Tibial nerve (tissue), 4 donors: ENCODE data around the gene GABPA. TPM values are rescaled to one million over a fixed set of nuclear protein-coding genes. Genes with fewer than 3 reads are reported as not detected.
"Not testable (repeated sequence)": the region's sequence is repeated elsewhere in the genome, so short reads cannot be mapped to it uniquely, and the experiment has no call there.

ENCODE experiments used
- DNase-seq, 2 donors: peaks; one replicate each; pipeline ENCODE4 v3.0.0-alpha.2; 2019; ENCODE audit warnings: low spot score in 2 of 2
- H3K27ac ChIP-seq, 4 donors: fragments of 200-600 bp; sonication (generic) in 3 of 4; one replicate each; pipeline ENCODE4 v1.5.1; 2017 to 2019; ENCODE audit warnings: mild to moderate bottlenecking in 1 of 4
- H3K27me3 ChIP-seq, 2 donors: fragments of 200-600 bp; sonication (generic) in 1 of 2; one replicate each; pipeline versions ENCODE4 v1.5.1 to v1.6.0; 2017 to 2019
- H3K36me3 ChIP-seq, 3 donors: fragments of 200-600 bp; sonication (generic); one replicate each; pipeline ENCODE4 v1.5.1; 2018 to 2019
- H3K4me1 ChIP-seq, 4 donors: fragments of 200-600 bp; sonication (generic) in 3 of 4; one replicate each; pipeline ENCODE4 v1.5.1; 2017 to 2019
- H3K4me3 ChIP-seq, 4 donors: fragments of 200-600 bp; sonication (generic) in 3 of 4; one replicate each; pipeline ENCODE4 v1.5.1; 2017 to 2019; ENCODE audit warnings: mild to moderate bottlenecking in 1 of 4, moderate library complexity in 1 of 4
- H3K9me3 ChIP-seq, 4 donors: fragments of 200-600 bp; sonication (generic) in 3 of 4; one replicate each; pipeline ENCODE4 v1.5.1; 2017 to 2019
- CTCF ChIP-seq, 5 experiments: fragments of 200-600 bp in 3 of 5; fragments of 450-650 bp in 2 of 5; sonication (generic) in 3 of 5; IDR thresholded peaks; one replicate each; pipeline ENCODE4 v1.5.1; 2016 to 2019; ENCODE audit warnings: antibody characterized with exemption in 5 of 5, mild to moderate bottlenecking in 3 of 5, moderate library complexity in 2 of 5
- EP300 ChIP-seq, 2 donors: sonication (generic); formaldehyde crosslinking; IDR thresholded peaks; one replicate each; pipeline ENCODE4 v1.6.1; 2017; ENCODE audit warnings: antibody characterized with exemption in 2 of 2, mild to moderate bottlenecking in 1 of 2
- POLR2A ChIP-seq, 2 donors: fragments of 450-650 bp; IDR thresholded peaks; one replicate each; pipeline ENCODE4 v1.6.1; 2017; ENCODE audit warnings: antibody characterized with exemption in 2 of 2, mild to moderate bottlenecking in 2 of 2, moderate library complexity in 2 of 2
- WGBS, 2 donors: methylation state at CpG; one replicate each; pipeline ENCODE4 v1.1.5; 2018; 5-methylcytosine and 5-hydroxymethylcytosine counted together
- total RNA-seq, 4 donors: library from RNA; depleted of rRNA; stranded (reverse); fragments of >200 nt; gene quantifications; one replicate each; pipeline ENCODE4 v1.1.0, GENCODE V29; 2016

GABPA gene
- 10 to 100 TPM; 17.4 to 24.3 (median 19.9) TPM for total RNA-seq

GRCh38 chr21:25734904-25735645 lies at the start of gene GABPA, which contains the start of gene ATP5PF:
Gene GABPA, plus strand, starts transcription at chr21:25734972. Its CDS starts 6,627 bp downstream, at chr21:25741599.
Gene ATP5PF, minus strand, starts transcription at chr21:25734904. Its CDS starts 5,110 bp downstream, at chr21:25729794.
- Histone ChIP-seq H3K4me3 (peak within 1 kb of the TSS; percentile 71 to 99 (median 80)), H3K9me3 (no peaks in the 10 kb centered on the region), H3K4me1 (peaks cover 0 to 71% (median 15%) of the 10 kb centered on the region in 4 donors), H3K36me3 (peaks cover 0 to 4% (median 0%) of the 10 kb centered on the region in 3 donors), H3K27ac (peak within 1 kb of the TSS; percentile 94 to 99 (median 98)), H3K27me3 (no peaks in the 10 kb centered on the region)
- 0 to 1% methylated on average over 51 to 53 of the region's 64 CpGs for WGBS, 2 donors
- peak; percentile 33 to 94 for TF ChIP-seq EP300 (IDR thresholded peaks at IDR 0.05)
- TF ChIP-seq POLR2A (IDR thresholded peaks at IDR 0.05) = peak in 1 of 2 donors; percentile 25
- peak in 2 of 5 experiments; percentile 23 to 25 for TF ChIP-seq CTCF (IDR thresholded peaks at IDR 0.05)
- peak; percentile 93 to 95 for DNase-seq

- WGBS, 2 donors = 84% methylated on average over 4 of the region's 4 CpGs
- no peaks in the 10 kb centered on the region for H3K4me1 ChIP-seq
- no peak overlapping the region for H3K4me3 ChIP-seq
- H3K27me3 ChIP-seq = no peaks in the 10 kb centered on the region
- no peak for TF ChIP-seq CTCF (IDR thresholded peaks at IDR 0.05)
- peaks cover 0 to 4% (median 0%) of the 10 kb centered on the region in 3 donors for H3K36me3 ChIP-seq
- DNase-seq = no peak
- no peaks in the 10 kb centered on the region for H3K9me3 ChIP-seq
- H3K27ac ChIP-seq = peak overlapping the region in 1 of 4 donors; percentile 11
Observed at GRCh38 chr21:25687787-25688186, 47.0 kb upstream of the GABPA start.

GRCh38 chr21:25688275-25689155 lies 46.3 kb upstream of the GABPA start:
- 71 to 72% methylated on average over 9 of the region's 9 CpGs for WGBS, 2 donors
- H3K4me3 ChIP-seq = no peak overlapping the region
- H3K9me3 ChIP-seq = no peaks in the 10 kb centered on the region
- peaks cover 0 to 4% (median 0%) of the 10 kb centered on the region in 3 donors for H3K36me3 ChIP-seq
- DNase-seq = no peak
- H3K27me3 ChIP-seq = no peaks in the 10 kb centered on the region
- no peaks in the 10 kb centered on the region for H3K4me1 ChIP-seq
- TF ChIP-seq POLR2A (IDR thresholded peaks at IDR 0.05) (no peak), EP300 (IDR thresholded peaks at IDR 0.05) (peak in 1 of 2 donors; percentile 36)
- no peak overlapping the region for H3K27ac ChIP-seq

- Histone ChIP-seq H3K9me3 (no peaks in the 10 kb centered on the region), H3K36me3 (peaks cover 0 to 9% (median 0%) of the 10 kb centered on the region in 3 donors), H3K4me3 (no peak overlapping the region), H3K27ac (no peak overlapping the region), H3K4me1 (no peaks in the 10 kb centered on the region), H3K27me3 (no peaks in the 10 kb centered on the region)
- DNase-seq = no peak
- TF ChIP-seq POLR2A (IDR thresholded peaks at IDR 0.05) = no peak
- no peak for TF ChIP-seq CTCF (IDR thresholded peaks at IDR 0.05)
- TF ChIP-seq EP300 (IDR thresholded peaks at IDR 0.05) = no peak
- 75 to 82% methylated on average over 1 of the region's 1 CpG for WGBS, 2 donors
Observed at GRCh38 chr21:25689226-25689625, 45.5 kb upstream of the GABPA start.

GRCh38 chr21:25691976-25692375 lies 42.8 kb upstream of the GABPA start:
- no peak for DNase-seq
- WGBS, 2 donors = 33 to 39% methylated on average over 3 of the region's 3 CpGs
- H3K27me3 ChIP-seq = no peaks in the 10 kb centered on the region
- no peak overlapping the region for H3K4me3 ChIP-seq
- no peaks in the 10 kb centered on the region for H3K4me1 ChIP-seq
- H3K36me3 ChIP-seq = peaks cover 0 to 22% (median 0%) of the 10 kb centered on the region in 3 donors
- TF ChIP-seq CTCF (IDR thresholded peaks at IDR 0.05) (no peak), EP300 (IDR thresholded peaks at IDR 0.05) (no peak), POLR2A (IDR thresholded peaks at IDR 0.05) (no peak)
- H3K9me3 ChIP-seq = no peaks in the 10 kb centered on the region
- no peak overlapping the region for H3K27ac ChIP-seq

- not testable (repeated sequence) for DNase-seq, H3K4me3 ChIP-seq, H3K4me1 ChIP-seq, H3K9me3 ChIP-seq, H3K27ac ChIP-seq, H3K27me3 ChIP-seq
- peaks cover 0 to 28% (median 0%) of the 10 kb centered on the region in 3 donors for H3K36me3 ChIP-seq
- WGBS, 2 donors = 92 to 98% methylated on average over 16 to 21 of the region's 36 CpGs
Observed at GRCh38 chr21:25695461-25695860, 39.3 kb upstream of the GABPA start.
